RPMI7951 (cell line): ENCODE measurements around the gene ASPSCR1. TPM values are rescaled to one million over a fixed set of nuclear protein-coding genes. Genes with fewer than 3 reads are reported as not detected.

Experiments
- DNase-seq: peaks from one replicate; pipeline ENCODE4 v3.0.0-alpha.2; 2012; ENCODE audit warnings: low read depth
- total RNA-seq: library from RNA; depleted of rRNA; stranded (reverse); fragments of >200 nt; shearing (Covaris generic); gene quantifications from 2 replicates; pipeline ENCODE4 v1.2.3, GENCODE V29; 2014

The ASPSCR1 gene
- total RNA-seq, 1 experiment from 2014 or later: 18.1 TPM

DNA sequence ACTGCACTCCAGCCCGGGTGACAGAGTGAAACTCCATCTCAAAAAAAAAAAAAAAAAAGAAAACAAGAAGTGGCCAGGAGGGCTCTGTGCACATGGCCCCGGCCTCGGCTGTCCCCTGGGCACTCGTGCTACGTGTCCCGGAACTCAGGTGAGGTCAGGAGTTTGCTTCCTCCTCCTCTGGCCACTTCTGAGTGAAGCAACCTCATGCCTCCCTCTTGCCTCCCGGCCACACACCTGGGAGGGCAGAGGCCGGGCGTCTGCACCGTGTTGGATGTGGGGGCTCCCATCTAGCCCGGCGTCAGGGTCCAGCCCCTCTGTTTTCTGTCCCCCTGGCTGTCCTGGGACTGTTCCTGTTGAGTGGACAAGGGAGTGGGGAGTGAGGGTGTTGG lies 22.2 kb downstream of the ASPSCR1 start:
- DNase-seq: no peak

- no peak for DNase-seq
Measured at GRCh38 chr17:81999976-82000802, 22.8 kb downstream of the ASPSCR1 start.

GRCh38 chr17:82000803-82001570 lies 23.6 kb downstream of the ASPSCR1 start:
- DNase-seq: no peak

GRCh38 chr17:82001571-82002056 lies 24.2 kb downstream of the ASPSCR1 start:
- no peak for DNase-seq

DNA sequence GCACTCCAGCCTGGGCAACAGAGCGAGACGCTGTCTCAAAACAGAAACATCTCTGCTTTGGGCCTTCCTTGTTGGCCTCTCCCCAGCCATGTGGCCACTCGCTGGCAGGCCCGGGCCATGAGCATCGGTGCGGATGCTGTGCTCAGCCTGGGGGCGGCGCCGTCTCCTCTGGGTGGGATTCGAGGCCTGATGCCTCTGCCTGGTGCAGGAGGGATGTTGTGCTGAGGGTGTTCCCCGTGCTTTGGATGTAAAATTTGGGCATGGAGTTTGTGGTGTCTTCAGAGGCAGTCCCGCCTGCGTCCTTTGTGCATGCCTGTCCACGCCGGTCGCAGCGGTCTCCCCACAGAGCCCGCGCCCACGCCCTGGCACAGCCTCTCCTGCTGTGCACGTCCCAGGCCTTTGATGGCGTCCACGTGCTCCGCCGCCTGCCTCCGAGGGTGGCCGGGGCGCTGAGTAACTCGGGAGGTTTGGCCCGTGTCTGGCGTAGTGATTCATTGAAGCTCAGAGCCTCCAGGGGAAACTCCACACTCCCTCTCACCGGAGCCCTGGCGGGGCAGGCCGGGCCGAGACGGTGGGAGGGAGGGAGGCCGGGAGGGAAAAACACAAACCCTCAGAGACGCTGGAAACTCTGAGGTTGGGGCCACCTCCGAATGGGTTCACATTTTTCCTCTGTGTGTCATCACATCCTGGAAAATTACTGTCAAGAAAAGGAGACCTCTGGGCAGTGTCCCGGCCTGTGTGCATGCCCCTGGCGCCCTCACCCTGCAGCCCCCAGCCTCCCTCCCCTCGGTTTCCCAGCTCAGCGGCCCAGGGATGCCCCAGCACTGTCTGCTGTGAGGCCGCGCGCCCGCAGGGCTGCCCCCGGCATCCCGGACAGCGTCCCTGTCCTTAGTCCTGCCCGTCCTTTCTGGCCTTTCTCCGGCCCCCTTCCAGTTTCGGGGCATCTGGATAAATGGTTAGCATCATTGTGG lies 26.3 kb downstream of the ASPSCR1 start:
- peak; percentile 98 for DNase-seq

DNA sequence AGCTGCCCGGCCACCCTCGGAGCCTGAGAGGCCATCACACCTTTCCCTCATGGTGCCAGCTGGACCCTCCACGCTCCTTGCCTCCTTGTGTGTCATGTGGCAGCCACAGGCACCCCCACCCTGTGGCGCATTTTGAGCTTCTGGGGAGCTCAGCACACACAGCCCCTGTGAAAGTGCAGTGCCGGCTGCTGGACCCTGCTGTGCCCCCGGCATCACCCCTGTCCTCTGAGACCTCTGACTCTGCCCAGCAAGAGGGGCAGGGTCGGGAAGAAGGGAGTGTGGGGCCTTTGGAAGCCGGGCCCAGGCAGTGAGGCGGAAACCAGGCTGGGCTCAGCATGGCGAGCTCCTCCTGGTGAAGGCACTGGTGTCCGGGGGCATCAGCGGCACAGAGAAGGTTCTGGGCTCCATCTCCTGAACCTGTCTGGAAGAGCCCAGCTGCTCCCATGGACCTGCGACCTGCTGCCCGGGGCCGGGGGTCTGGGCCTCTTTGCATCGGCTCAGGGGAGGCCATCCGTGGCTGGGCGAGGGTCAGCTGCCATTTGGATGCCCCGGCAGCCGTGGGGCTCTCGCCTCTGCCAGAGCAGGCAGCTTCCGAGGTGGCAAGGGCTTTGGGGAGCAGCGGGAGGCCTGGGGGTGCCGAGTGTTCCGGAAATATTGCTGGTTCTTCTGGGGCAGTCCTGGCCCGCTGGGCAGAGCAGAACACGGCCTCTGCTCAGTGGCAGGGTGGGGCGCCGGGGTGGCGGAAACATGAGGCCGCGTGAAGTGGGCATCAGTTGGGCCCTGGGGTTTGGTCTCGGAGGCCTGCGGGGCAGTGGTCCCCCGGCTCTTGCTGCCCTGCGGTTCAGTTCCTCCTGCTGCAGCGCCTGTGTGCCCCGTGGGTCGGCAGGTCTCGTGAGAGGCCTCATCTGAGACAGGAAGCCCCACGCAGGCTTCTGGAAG lies 27.4 kb downstream of the ASPSCR1 start:
- DNase-seq: no peak

DNA sequence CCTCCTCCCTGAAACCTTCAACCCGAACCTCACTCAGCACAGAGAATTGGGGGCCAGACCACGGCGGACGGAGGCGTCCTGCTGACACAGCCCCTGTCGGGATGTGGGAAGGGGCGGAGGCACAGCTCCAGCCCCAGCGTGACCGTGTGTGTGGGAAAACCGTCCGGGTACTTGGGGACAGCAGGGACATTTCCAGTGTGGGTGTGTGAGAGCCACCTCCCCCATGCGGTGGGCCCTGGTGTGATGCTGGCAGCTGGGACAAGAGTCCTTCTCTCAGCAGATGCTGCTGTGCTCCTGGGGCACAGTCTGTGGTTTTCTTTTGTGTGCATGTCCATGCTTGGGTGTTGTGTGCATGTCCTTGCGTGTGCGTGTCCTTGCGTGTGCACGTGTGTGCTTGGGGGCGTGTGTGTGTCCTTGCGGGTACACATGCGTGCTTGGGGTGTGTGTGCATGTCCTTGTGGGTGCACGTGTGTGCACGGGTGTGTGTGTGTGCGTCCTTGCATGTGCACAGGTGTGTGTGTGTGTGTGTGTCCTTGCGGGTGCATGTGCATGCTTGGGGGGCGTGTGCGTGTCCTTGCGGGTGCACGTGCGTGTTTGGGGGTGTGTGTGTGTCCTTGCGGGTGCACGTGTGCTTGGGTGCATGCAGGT lies 28.4 kb downstream of the ASPSCR1 start:
- DNase-seq: no peak

DNA sequence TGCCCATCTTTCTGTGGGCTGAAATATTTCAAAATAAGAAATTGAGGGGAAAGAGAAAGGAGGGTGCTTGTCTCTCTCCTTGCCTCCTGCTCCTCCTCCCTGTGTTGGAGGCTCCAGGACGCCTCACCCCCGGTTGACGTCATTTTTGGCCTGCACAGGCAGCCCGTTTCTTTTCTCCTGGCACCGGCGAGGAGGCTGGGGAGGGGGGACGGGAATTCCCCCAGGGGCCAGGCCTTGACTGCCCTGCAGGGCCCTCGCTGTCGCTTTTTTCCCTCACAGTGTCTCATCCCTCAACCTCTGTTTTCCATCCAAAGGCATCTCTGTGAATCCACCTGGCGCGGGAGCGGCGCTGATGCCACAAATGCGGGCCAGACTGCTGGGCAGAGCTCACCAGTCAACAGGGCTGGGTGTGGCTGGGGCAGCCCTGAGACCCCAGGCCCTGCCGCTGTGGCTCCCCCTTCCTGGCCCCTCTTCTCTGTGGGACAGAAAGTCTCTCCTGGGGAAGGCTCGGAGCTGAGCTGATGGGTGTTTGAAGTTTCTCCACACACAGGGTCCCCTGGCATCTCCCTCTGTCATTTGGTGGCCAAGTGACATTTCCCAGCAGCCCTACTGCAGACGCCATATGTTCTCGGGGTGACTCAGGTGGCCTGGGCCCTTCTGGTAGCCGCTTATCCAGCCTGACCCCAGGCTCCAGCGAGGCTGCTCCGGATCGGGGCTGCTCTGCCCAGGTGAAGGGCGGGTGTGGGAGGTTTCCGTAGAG lies 29.2 kb downstream of the ASPSCR1 start:
- no peak for DNase-seq

GRCh38 chr17:82007228-82007494 lies 29.7 kb downstream of the ASPSCR1 start:
- no peak for DNase-seq

DNA sequence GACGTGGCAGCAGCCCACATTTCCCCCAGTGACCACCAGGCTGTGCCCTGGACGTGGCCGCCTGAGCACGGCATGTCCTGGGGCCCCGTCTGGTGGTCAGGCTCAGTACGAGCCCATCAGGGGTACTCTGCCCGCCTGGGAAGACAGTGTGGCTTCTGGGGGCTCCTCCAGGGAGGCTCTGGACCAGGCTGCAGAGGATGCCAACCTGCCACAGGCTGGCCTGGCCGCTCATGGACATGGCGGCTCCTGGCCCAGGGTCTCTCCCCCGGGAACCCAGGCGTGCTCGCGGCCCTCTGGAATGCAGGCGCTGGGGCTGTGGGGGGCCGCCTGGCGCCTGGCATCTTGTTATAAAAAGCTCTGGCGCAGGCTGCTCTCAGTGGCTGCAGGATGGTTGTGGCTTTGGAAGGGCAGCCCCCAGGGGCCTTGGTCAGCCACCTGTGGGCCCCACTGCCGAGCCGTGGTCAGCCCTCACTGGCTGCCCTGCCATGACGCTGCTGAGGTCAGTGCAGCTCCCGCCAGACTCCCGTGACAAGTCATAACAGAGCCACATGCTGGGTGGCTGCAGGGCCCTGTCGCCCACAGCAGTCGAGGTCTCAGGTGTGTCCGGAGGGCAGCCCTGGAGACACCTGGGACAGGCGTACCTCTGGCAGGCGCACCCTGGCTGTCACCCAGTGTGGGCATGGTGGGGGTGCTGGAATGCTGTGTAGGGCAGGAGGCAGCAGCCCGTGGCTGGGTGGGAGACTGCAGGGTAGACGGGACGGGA lies 30.2 kb downstream of the ASPSCR1 start:
- DNase-seq: peak; percentile 67

DNA sequence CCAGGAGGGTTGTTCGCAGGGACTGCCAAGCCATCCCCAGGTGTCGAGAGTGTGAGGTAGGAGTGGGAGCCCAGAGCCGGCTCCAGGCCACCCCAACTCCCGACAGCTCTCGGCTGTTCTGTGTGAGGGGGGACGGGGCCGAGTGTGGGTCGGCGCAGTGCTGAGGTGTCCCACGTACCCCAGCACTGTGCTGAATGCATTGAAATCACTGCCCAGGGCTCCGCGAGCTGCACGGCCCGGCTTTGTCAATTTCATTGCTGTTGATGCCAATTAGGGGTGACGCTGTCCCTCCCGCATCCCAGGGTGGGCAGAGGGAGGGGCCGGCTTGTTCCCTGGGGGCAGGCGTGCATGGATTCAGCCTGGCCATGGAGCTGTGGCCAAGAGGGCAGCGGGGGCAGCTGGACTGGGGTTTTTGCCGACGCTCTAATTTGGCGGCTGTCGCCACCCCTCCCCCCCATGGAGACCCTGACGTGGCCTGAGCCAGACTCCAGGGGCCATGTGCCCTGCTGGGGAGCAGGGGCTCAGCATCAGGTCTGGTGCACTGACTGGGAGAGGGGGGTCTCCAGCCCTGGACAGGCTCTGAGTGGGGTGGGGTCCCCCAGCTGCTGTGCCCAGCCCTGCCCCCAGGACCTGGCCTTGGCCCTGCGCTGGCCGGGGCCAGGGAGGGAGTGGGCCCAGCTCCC lies 31.0 kb downstream of the ASPSCR1 start:
- DNase-seq: no peak

- DNase-seq: no peak
Measured at GRCh38 chr17:82008941-82009405, 31.5 kb downstream of the ASPSCR1 start.

DNA sequence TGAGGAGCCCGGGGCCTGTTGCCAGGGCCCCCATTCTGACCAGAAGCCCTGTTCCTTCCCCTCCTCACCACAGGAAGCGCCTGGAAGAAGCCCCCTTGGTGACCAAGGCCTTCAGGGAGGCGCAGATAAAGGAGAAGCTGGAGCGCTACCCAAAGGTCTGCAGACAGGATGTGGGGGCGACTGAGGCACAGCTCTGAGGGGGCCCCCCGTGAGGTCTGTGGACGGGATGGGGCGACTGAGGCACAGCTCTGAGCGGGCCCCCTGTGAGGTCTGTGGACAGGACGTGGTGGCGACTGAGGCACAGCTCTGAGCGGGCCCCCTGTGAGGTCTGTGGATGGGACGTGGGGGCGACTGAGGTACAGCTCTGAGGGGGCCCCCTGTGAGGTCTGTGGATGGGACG lies 32.0 kb downstream of the ASPSCR1 start:
- no peak for DNase-seq

- DNase-seq: no peak
Measured at GRCh38 chr17:82010575-82011525, 33.4 kb downstream of the ASPSCR1 start.

DNA sequence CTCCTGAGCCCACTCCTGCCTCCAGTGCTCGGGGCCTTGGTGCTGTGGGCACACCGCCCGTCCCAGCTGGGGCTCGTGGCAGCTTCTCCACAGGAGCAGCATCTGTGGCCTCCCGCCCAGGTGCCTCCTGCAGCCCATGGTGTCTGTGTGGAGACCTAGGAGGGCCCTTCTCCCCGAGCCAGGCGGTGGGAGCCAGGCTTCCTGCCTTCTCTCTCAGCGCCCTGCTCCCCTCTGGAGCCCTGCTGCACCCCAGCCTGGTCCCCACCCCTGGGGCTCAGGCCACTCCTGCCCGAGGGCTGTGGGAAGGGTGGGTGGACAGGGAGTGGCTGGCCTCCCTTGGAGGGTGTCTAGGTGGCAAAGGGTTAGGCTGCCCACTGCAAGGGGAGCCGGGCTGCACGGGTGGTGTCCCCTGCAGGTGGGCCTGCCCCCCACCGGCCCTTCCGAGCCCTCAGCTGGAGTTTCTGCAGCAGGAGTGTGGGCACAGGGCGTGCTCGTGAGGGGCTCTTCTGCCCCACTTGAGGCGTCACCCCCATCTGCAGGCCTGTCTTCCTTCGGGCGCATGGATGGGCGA lies 34.3 kb downstream of the ASPSCR1 start:
- no peak for DNase-seq

DNA sequence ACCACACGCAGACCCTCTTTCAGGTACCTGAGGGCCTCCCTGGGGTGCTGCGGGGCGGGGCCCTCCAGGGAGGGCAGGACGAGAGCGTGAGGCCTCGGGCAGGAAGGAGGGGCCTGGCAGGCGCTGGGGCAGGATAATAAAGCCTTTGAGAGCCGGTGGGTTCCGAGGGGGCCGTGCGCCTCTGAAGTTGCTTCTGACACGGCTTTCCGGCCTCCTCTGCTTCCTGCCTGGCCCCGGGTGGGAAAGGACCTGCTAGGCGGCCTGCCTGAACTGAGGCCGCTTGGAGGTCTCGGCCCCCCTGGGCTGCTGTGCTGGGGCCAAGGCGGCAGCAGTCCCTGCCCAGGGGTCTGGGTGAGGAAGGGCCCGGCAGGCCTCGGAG lies 34.8 kb downstream of the ASPSCR1 start:
- no peak for DNase-seq
